LoVo (cell line): Measurements from ENCODE around the gene PIP5K1A.
"Not testable (repeated sequence)": the region's sequence is repeated elsewhere in the genome, so short reads cannot be mapped to it uniquely, and the experiment has no call there.

Source experiments
- DNase-seq: peaks from one replicate; pipeline ENCODE4 v3.0.0-alpha.2; 2016; ENCODE audit warnings: low spot score

PIP5K1A gene

DNA sequence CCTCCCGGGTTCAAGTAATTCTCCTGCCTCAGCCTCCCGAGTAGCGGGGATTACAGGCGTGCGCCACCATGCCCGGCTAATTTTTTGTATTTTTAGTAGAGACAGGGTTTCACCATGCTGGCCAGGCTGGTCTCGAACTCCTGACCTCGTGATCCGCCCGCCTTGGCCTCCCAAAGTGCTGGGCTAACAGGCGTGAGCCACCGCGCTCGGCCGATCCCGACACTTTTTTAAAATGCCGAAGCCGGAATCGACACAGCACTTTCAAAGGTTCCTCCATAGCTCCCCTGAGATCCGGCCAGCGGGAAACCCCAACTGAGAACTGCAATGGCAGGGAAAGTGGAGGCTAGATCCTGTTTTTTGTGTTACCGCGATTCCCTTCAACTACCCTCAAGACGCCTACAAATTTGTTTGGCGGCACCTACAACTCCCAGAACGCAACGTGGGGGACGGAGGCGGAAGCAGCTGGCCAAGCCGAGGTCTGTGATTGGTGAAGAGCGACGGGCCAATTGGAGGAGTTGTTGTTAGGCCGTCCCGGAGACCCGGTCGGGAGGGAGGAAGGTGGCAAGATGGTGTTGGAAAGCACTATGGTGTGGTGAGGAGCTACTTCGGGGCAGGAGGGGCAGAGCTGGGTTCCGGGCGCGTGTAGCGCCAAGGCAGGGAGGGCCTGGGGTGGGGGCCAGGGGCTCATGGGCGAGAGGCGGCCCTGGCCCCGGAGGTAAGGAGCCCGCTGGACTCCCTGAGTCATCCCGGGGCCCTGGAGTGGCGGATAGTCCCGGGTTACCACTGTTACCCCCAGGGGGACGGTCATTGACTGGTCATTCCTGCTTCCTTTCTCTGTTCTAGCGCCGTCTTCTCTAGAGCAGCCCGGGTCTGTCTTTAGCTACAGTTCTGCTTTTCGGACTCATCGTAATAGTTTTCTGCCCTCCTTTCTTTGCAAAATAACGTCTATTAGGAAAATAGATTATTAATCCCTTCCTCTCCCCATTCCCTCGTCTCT is 56.2 kb downstream of the PIP5K1A start, which contains the start of gene PSMD4:
Gene PSMD4, plus strand, starts transcription at position 518 of the 997 bp plus-strand sequence. Its CDS starts 49 bp downstream, at position 567.
- peak; percentile 97 for DNase-seq

DNA sequence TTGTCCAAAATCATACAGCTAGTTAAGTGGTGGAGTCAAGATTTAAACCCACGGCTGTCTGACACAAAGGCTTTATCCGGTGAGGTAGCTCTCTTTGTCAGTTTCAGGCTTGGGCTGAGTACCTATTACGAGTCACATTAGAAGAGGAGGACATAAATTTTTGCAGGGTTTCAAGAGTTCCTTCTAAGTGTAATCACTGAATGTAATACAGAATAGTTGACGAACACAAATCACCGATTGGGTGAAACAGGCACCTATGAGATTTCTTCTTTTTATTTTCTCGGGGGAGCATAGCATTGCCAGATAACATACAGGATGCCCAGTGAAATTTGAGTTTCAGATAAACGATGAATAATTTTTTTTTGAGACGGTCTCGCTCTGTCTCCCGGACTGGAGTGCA is 57.0 kb downstream of the PIP5K1A start:
- no peak for DNase-seq

DNA sequence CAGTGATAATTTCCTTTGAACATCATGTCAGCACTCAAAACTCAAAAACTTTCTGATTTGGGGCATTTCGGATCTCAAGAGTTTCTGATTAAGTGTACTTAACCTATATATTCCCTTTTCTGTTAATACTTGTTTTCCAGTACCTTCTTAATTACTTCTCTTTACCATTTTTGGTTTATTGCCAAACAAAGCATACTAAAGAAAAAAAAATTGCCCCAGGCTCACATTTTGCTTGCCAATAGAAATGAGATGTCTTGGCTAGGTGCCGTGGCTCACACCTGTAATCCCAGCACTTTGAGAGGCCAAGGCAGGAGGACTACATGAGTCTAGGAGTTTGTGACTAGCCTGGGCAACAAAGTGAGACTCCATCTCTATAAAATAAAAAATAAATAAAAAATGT is 61.0 kb downstream of the PIP5K1A start:
- DNase-seq, result no peak

DNA sequence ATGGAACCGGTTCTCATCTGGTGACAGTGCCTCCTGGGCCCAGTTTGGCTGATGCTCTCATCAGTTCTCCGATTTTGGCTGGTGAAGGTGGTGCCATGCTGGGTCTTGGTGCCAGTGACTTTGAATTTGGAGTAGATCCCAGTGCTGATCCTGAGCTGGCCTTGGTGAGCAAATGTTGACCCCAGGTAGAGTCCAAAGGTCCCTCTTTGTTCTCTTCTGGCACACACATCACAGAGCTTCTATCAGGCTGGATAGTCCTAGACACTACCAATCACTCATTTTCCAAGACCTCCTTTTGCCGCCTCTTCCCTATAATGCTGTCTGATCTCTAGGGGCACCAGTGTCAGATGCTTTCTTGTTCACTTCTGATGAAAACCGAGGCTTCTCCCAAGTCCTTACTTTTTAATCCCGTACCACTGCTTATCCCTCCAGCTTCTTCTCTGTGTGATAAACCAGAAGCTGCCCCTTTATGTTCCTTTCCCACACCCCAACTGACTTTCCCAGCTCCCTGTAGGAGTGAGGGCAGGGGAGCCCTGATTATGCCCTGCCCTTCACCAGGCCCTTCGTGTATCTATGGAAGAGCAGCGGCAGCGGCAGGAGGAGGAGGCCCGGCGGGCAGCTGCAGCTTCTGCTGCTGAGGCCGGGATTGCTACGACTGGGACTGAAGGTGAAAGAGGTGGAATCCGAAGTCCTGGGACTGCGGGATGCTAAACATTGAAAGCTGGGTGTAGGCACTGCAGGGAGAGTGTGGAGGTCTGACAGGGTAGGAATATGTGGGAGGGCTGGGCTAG is 67.3 kb downstream of the PIP5K1A start:
- no peak for DNase-seq

DNA sequence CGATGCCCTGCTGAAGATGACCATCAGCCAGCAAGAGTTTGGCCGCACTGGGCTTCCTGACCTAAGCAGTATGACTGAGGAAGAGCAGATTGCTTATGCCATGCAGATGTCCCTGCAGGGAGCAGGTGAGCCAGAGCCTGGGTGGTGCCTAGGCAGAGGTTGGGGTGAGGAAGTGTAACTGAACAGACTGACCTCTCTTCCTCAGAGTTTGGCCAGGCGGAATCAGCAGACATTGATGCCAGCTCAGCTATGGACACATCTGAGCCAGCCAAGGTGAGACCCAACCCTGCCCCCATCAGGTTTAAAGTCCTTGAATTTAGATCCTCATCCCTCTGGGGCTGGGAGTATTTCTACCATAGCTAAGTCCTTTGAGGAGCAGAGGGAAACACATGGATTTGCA is 68.0 kb downstream of the PIP5K1A start:
- no peak for DNase-seq

DNA sequence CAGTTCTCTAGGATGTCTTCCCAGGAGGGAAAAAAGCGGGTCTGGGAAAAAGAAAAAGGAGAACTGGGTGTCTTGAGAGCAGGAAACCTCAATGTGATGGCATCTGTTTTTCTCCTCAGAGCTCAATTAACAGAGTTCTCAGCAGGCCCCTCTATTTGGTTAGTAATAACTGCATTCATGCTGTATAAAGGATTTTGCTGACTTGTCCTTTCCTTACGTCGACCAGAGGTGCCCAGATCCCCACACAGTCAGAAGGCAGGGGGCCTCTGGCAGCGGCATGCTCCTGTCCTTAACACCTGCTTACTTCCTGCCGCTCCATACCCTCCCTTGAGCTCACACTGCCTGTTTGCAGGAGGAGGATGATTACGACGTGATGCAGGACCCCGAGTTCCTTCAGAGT is 68.5 kb downstream of the PIP5K1A start:
- no peak for DNase-seq

DNA sequence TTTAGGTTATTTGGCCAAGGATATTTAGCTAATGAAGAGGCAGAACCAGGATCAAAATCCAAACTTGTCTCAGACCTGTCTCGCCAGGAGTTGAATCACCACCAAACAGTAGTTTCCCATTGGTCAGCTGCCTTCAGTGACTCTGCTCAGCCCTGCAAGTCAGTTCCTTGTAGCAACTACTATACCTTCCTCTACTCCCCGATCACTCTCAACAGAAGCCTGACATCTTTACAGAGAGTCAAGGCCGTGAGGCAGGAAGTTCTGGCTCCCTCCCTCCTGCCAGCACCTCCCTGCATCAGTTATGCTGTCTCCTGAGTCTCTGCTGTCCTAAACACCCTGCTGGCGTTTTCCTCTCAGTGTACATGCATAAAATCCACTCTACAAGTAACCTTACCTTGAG is 69.4 kb downstream of the PIP5K1A start:
- DNase-seq, result no peak

DNA sequence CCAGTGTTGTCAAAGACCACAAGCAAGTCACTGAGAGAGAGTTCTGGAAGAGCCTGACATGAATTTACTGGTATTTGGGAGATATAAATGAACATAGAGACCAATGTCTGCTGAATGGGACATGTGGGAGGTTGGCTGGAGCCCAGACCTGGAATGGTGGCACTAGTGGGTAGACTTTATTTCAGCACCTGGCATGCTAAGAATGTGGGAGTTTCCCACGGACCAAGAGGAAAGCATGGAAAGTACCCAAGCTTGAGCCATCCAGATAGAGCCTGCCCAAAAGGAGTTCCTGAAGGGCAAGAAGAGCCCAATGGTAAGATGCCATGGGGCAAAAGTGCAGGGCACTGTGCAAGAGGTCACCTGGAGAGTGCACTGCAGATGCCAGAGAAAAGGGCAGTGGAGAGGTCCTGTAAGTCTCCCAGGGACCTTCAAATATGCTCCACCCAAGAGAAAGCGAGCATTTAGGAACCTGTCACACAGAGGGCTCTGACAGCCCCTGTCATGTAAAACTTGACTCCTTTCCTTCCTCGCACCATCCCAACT is 75.6 kb downstream of the PIP5K1A start:
- DNase-seq, result no peak

DNA sequence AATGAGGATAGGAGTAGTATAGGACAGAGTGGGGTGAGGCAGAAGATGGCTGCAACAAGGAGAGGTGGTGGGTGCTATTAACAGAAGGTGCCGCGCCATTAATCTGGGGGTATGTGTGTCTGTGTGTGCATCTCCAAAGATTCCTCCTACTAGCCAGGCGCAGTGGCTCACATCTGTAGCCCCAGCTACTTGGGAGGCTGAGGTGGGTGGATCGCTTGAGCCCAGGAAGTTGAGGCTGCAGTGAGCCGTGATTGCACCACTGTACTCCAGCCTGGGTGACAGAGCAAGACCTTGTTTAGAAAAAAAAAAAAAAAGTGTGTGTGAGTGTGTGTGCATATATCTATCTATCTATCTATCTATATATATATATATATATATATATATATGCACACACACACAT is 77.0 kb downstream of the PIP5K1A start:
- not testable (repeated sequence) for DNase-seq

DNA sequence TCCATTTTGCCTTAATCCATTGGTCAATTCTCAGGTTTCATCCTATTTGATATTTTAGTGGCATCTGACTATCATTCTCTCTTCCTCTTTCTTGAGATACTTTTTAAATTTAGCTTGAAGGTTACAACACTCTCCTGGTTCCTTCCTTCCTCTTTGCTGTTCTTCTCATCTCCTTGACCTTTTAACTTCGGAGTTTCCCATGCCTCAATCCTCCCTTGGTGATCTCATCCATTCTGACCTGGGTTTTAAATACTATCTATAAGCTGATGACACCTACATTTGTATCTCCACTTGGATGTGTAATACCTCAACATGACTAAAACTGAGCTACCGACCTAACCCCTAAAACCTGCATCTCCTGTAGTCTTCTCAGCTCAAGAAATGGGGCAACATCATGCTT is 78.9 kb downstream of the PIP5K1A start:
- no peak for DNase-seq

DNA sequence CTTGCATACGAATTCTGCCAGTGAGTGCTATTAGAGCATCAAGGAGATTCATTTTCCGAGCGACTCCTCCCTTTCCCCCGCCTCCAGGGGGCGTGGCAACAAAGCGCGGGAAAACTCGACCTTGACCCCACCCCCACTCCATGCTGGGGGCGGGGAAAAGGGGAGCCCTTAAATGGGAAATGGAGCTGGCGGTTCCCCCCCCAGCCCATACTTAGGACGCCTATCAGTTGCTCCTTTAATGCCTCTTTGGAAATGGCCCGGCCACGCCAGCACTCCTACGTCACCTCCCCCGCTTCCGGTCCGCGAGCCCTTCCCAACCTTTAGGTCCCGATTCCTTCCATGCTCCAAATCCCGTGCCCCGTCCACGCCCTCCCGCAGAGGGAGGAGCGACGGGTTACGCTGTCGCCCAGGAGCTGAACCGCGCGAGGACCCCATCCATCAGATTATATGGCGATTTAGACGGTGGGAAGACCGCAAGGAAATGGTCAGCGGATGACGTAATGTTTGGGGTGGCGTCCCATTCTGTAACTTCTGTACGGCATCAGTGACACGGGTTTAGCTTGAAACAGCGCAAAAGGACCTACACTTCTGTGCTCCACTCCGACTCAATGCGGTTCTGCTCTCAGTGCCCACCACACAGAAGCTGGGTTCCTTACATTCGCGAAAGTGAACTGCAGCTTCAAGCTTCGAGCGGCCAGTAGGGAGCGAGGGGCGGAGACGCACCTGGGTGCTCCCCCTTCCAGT is 83.0 kb downstream of the PIP5K1A start:
- peak; percentile 96 for DNase-seq

DNA sequence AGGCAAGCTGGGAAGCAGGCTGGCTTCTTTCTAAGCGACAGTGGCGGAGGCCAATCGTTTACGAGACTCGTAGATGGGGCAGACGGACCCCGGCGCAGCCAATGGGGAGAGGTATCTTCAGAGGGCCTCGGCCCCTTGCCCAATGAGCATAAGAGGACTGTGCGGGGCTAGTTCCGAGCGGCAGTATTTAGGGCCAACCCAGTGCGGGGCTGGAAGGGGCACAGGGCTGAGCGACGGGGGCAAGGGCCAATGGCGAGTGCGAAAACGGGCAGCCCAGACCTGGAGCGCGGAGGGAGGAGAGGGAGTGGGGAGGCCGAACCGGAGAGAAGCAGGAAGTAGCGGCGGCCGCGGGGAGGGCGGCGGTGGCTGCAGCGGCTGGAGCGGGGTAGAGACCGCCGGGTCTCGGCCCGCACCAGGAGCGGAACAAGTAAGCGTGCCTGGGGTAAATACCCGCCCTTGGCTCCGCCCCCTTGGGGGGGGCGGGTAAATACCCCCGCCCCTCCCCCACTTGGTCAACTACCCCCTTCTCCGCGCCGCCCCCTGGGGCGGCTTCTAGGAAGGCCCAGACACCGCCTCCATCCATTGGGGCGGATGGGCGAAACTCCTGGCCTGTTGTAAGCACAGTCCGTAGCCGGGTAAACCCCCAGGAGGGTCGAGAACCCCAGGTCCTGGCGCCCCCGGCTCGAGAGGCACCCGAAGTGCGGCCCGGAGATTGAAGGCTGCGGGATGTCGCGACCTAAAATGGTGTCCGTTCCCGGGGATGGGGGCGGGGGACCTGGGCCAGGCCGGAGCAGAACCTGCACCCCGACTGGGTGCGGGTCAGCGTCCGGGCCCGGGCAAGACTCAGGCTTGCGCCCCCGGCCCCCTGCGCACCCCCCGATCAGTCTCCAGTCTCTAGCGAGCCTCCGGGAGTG is 83.9 kb downstream of the PIP5K1A start, which contains the start of gene ZNF687:
Gene ZNF687, plus strand, starts transcription at position 331 of the 914 bp plus-strand sequence. CDS start 3,993 bp downstream, outside the sequence.
- peak; percentile 100 for DNase-seq

DNA sequence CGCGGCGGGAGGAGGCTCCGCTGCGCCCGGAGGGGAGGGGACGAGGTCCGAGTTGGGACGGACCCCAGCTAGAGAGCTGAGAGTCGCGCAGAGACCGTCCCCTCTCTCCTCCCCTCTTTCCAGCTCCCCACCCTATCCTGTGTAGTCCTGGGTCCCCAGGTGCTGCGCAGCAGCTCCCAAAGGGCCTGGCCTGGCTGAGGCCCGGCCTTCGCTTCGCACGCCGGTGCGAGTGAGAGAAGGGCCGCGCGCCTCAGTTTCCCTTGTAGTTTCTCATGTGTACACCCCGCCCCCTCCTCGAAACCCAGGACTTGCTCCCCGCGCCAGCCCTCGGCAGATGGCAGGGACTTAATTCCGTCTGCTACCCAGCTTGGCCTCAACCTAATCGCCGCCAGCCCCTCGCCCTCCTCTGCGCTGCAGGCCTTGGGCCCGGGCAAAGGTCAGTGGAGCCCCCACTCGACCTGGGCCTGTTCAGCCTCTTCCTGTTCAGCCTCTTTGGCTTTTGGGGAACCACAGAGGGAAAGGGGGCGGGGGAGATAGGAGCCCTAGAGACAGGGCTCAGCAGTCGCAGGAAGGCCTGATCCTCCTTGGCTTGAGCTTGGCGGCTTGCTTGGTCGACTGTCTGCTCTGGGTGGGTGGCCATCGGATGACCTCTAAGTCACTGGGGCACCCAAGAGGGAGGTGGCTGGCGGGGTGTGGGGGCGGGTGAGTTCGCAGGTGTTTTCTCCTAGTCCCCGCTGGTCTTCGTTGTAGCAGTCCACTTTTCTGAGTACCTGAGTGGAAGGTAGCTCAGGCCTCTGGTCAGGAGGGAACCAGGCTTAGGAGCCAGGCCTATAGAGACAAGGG is 84.8 kb downstream of the PIP5K1A start:
- DNase-seq, result no peak

DNA sequence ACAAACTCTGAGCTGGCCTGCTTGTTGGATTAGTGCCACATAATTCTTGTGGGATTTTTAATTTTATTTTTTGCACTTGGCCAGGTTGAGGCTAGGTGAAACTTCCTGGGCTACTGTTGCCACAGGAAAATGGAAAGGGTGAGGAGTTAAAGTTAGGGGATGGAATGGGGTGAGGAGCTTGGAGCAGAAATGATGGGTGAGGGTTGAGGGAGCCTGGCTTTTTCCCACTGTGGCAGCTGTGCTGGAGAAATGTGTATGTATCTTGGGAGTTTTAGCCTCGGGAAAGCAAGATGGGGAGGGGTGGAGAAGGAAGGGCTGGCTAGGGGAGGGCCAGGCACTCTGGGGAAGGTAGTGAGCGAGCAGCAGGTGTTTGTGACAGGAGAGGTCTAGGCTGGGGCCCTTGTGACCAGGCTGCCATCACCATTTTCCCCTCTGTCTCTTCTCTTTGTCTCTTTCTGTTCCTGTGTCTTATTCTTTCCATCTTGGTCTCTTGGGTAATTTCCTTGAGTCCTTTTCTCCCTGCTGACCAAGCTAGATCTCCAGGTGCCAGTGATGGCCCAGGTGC is 85.7 kb downstream of the PIP5K1A start:
- DNase-seq, result no peak

DNA sequence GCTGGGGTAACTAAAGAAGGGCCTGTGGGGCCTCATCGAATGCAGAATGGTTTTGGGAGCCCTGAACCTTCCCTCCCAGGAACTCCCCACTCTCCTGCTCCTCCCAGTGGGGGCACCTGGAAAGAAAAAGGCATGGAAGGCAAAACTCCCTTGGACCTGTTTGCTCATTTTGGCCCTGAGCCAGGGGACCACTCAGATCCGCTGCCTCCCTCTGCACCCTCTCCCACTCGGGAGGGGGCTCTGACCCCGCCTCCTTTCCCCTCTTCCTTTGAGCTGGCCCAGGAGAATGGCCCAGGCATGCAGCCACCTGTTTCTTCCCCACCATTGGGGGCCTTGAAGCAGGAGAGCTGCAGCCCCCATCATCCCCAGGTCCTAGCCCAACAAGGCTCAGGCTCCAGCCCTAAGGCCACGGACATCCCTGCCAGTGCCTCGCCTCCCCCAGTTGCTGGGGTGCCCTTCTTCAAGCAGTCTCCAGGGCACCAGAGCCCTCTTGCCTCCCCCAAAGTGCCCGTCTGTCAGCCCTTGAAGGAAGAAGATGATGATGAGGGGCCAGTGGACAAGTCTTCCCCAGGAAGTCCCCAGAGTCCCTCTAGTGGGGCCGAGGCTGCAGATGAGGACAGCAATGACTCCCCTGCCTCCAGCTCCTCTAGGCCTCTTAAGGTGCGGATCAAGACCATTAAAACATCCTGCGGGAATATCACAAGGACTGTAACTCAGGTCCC is 88.4 kb downstream of the PIP5K1A start:
- no peak for DNase-seq

DNA sequence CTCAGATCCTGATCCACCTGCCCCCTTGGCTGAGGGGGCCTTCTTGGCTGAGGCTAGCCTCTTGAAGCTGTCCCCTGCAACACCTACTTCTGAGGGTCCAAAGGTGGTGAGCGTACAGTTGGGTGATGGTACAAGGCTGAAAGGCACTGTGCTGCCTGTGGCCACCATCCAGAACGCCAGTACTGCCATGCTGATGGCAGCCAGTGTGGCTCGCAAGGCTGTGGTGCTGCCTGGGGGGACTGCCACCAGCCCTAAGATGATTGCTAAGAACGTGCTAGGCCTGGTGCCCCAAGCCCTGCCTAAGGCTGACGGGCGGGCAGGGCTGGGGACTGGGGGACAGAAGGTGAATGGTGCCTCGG is 89.0 kb downstream of the PIP5K1A start:
- no peak for DNase-seq

DNA sequence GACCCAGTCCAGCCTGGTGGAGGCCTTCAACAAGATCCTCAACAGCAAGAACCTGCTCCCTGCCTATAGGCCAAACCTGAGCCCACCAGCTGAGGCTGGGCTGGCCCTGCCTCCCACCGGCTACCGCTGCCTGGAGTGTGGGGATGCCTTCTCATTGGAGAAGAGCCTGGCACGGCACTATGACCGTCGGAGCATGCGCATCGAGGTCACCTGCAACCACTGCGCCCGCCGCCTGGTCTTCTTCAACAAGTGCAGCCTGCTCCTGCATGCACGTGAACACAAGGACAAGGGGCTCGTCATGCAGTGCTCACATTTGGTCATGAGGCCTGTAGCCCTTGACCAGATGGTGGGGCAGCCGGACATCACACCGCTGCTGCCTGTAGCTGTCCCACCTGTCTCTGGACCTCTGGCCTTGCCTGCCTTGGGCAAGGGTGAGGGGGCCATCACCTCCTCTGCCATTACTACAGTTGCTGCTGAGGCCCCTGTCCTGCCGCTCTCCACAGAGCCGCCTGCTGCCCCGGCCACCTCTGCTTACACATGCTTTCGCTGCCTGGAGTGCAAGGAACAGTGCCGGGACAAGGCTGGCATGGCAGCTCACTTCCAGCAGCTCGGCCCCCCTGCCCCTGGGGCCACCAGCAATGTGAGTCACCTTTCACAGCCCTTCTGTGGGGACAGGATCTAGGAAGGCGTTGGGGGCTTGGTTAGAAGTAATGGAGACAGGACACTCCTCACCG is 89.6 kb downstream of the PIP5K1A start:
- DNase-seq, result no peak

DNA sequence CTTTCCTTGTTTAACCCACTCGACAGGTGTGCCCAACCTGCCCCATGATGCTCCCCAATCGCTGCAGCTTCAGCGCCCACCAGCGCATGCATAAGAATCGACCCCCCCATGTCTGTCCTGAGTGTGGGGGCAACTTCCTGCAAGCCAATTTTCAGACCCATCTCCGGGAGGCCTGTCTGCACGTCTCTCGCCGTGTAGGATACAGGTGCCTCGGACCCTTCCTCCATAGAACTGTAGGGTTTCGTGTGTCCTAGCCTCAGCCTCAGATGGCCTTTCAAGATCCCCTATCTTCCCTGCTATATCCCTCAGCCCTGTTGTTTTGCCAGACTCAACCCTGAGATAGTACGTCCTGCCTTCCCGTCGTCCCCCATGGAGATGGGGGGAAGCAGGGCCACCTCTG is 90.2 kb downstream of the PIP5K1A start:
- DNase-seq, result no peak
